Gastroesophageal sphincter (tissue), 4 donors: Measurements from ENCODE around the gene SULT1A3. TPM values are rescaled to one million over a fixed set of nuclear protein-coding genes. Genes with fewer than 3 reads are reported as not detected.
"Not testable (repeated sequence)": the region's sequence is repeated elsewhere in the genome, so short reads cannot be mapped to it uniquely, and the experiment has no call there.

Source experiments
- ATAC-seq: fragments of 150-250 bp; one replicate; pipeline ENCODE4 v1.9.1; 2016; ENCODE audit warnings: mild to moderate bottlenecking, moderate library complexity
- H3K27ac ChIP-seq, 4 donors: fragments of 200-600 bp; sonication (generic) in 3 of 4; 1 replicate in 3 of 4; 2 replicates in 1 of 4; pipeline ENCODE4 v1.5.1; 2016 to 2019
- H3K27me3 ChIP-seq: fragments of 200-600 bp; sonication (generic); one replicate; pipeline ENCODE4 v1.5.1; 2019
- H3K36me3 ChIP-seq, 2 donors: fragments of 200-600 bp; sonication (generic); one replicate each; pipeline ENCODE4 v1.5.1; 2019; ENCODE audit warnings: control low read depth in 1 of 2
- H3K4me1 ChIP-seq, 3 donors: fragments of 200-600 bp; sonication (generic); 1 replicate in 2 of 3; 2 replicates in 1 of 3; pipeline ENCODE4 v1.5.1; 2016 to 2019; ENCODE audit warnings: control low read depth in 2 of 3
- H3K4me3 ChIP-seq, 2 donors: fragments of 200-600 bp; sonication (generic); one replicate each; pipeline ENCODE4 v1.5.1; 2019; ENCODE audit warnings: mild to moderate bottlenecking in 1 of 2, moderate library complexity in 1 of 2
- H3K9me3 ChIP-seq, 3 donors: fragments of 200-600 bp; sonication (generic); one replicate each; pipeline ENCODE4 v1.5.1; 2017 to 2019; ENCODE audit warnings: control low read depth in 2 of 3
- WGBS, 2 donors: methylation state at CpG; one replicate each; pipeline ENCODE4 v1.1.5; 2018; ENCODE audit warnings: low coverage in 1 of 2; 5-methylcytosine and 5-hydroxymethylcytosine counted together
- small RNA-seq, 4 donors: library from RNA; depleted of rRNA; stranded (forward); fragments of <200 nt; gene quantifications; one replicate each; pipeline ENCODE3, GENCODE V24; 2016
- total RNA-seq, 4 donors: library from RNA; depleted of rRNA; stranded (reverse); fragments of >200 nt; gene quantifications; one replicate each; pipeline ENCODE4 v1.1.0, GENCODE V29; 2016

Gene SULT1A3
- total RNA-seq, 4 donors from 2014 or later, result 5.1 to 10.4 (median 8.8) TPM; not detected in 1

DNA sequence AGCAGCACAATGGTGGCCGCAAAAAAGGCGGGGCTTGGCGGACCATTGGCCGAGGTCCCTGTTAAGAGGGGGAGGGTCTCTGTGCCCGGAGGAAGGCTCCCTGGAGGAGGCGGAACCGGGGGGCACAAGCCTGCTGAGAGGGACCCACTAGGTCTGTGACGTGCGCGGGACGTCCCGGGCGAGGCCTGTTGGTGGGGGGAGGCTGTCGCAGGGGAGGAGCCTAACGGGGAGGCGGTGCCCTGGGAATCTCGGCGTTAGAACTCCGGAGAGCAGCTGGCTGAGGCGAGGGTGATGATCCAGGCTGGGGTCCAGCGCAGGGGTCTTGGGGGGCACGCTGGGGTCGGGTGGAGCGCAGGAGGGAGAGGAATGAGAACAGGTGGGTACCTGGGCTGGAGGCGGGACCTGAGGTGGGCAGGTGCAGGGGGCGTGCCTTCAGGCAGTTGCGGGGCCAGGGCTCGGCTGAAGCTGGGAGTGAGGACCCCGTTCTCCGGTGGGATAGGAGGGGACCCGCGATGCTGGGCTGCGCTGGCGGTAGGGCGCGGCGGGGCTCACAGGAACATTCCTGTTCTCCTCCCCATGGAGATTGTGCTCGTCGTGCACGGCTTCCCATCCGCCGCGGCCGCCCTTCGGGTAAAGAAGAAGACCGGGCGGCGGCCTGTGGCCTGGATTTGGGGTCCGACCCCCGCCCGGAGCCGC is 6.6 kb downstream of the SULT1A3 start:
- not testable (repeated sequence) for H3K4me1 ChIP-seq, H3K36me3 ChIP-seq, H3K9me3 ChIP-seq, H3K27me3 ChIP-seq
- ATAC-seq, result peak; percentile 75
- WGBS, 2 donors, result no CpG with 5 or more reads among the region's 52 CpGs
- Histone ChIP-seq H3K27ac (peak overlapping the region in 1 of 4 donors; percentile 61), H3K4me3 (peak overlapping the region; percentile 33 to 49)

DNA sequence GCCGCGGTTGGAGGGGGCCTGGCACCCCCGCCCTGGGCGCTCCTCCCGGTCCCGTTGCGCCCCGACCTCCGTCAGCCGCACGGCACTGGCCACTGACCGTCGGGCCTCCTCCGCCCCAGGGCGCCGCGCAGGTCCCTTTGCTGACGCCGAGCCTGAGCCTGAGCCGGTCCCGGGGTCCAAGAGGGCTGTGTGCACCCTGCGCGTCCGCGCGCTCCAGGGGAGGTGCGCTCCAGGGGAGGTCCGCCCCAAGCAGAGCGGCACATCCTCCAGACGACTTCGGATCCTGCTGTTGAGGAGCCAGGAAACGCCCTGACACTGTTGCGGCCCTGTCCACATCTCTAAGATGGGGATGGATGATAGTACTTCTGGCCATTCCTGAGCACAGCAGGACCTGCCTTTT is 7.2 kb downstream of the SULT1A3 start:
- peak overlapping the region in 1 of 4 donors; percentile 61 for H3K27ac ChIP-seq
- H3K27me3 ChIP-seq, H3K36me3 ChIP-seq, H3K4me1 ChIP-seq, H3K9me3 ChIP-seq: not testable (repeated sequence)
- peak overlapping the region; percentile 33 to 49 for H3K4me3 ChIP-seq
- no CpG with 5 or more reads among the region's 33 CpGs for WGBS, 2 donors
- ATAC-seq, result peak; percentile 32

DNA sequence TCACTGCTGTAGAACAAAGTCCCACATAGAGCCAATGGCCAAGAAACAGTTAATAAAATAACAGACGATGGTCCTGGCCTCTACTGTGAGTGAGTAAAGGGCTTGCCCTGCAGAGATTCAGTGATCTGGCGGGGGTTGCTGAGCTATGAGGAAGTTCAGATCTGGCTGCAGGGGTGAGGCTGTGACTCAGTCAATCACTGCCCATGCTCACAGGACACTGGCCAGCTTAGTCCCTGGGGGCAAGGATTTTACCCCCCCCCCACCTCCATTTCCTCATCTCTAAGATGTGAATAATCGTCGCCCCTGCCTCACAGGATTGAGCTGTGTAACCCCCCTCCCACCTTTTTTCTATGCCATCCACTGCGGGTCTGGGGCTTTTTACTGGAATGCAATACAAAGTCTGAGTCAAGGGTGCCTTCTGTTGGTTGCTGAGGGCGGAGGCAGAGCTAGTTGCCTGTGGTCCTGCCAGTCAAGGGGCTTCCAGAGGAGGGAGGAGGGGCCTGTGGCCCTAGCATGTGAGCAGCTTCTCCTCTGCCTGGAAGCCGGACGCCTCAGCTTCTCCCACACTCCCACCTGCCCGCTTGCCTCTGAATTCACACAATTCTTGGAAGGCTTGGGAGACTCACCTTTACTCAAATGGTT is 8.1 kb downstream of the SULT1A3 start:
- not testable (repeated sequence) for H3K9me3 ChIP-seq, ATAC-seq, H3K36me3 ChIP-seq, H3K27me3 ChIP-seq, H3K27ac ChIP-seq, H3K4me3 ChIP-seq, H3K4me1 ChIP-seq
- no CpG with 5 or more reads among the region's 9 CpGs for WGBS, 2 donors

DNA sequence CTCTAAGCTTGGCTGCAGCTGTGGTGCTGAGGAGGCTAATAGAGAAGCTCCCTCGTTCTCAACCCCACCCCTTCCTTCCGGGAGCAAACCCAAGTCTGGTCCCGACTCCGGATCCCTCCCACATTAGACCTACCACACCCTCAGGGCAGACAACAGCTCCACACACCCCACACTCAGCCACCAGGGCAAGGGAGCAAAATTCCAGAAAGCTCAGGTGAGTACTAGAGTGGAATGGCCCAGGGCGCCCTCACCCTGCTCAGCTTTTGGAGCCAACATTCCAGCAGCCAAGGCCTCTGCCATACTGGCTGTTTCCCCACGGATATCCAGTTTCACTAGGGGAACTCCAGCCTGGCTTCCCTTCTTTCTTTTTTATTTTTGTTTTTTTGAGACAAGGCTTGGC is 10.0 kb downstream of the SULT1A3 start:
- H3K36me3 ChIP-seq, H3K4me1 ChIP-seq, H3K27me3 ChIP-seq, H3K4me3 ChIP-seq, H3K27ac ChIP-seq, H3K9me3 ChIP-seq: not testable (repeated sequence)
- peak; percentile 57 for ATAC-seq
- WGBS, 2 donors, result no CpG with 5 or more reads among the region's 6 CpGs

DNA sequence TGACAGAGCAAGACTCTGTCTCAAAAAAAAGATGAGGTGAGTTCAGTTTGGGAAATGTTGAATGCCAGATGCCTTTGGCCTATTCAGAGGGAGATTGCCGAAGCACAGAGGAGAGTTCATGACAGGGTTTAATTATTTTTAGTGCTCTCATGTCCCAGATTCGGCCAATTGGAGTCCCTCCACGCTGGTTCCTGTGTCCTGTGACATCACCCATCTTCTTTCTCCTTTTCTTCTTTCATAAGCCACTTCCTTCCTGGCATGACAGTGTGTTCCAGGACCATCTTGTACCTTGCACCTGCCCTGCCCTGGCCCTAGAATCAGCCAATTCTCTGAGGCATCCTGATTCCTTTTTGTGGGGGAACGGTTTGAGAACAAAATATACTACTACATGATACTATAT is 12.4 kb downstream of the SULT1A3 start:
- H3K36me3 ChIP-seq, H3K4me3 ChIP-seq, H3K27ac ChIP-seq, ATAC-seq, H3K4me1 ChIP-seq, H3K9me3 ChIP-seq, H3K27me3 ChIP-seq: not testable (repeated sequence)
- WGBS, 2 donors, result no CpG with 5 or more reads among the region's 4 CpGs

DNA sequence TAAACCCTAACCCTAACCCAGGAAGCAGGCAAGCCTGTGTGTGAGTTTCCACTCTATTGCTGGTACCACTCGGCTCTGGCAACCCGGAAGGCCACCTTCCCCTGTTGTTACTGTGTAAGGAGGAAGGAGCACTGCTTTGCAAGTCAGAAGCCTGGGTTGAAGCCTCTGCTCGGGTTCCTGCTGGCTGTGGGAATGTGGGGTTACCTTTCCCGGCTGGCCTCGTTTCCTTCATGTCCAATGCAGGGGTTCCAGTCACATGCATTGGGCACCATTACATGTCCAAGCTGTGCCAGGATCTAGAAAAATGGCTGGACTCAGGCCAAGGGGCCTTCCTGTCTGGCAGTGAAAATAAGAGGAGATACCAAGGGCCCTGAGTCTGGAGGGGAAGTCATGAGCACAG is 18.0 kb downstream of the SULT1A3 start:
- not testable (repeated sequence) for H3K9me3 ChIP-seq

DNA sequence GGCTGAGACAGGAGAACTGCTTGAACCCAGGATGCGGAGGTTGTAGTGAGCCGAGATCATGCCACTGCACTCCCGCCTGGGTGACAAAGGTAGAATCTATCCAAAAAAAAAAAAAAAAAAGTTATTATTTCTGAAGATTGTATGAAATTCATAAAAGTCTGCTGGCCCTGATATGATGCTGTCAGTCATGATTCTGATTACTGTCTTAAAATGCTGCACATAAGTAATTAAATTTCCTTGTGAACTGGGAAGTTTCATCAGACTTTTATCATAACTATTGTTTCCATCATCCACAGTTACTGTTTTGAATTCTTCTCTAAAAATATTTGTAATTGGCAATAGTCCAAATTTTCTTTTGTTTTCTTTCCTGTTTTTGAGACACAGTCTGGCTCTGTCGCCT is 49.3 kb downstream of the SULT1A3 start, which contains the start of gene NPIPB13:
TSS of gene NPIPB13 (minus strand) at position 101 of the 400 bp plus-strand sequence. CDS start 2,906 bp downstream, outside the sequence.
- not testable (repeated sequence) for H3K27ac ChIP-seq, H3K27me3 ChIP-seq, H3K4me1 ChIP-seq, H3K36me3 ChIP-seq, H3K9me3 ChIP-seq, H3K4me3 ChIP-seq, ATAC-seq
- WGBS, 2 donors, result no CpG with 5 or more reads among the region's 4 CpGs

More for the DNA sequence above, 18.0 kb downstream of the SULT1A3 start:
- no CpG with 5 or more reads among the region's 5 CpGs for WGBS, 2 donors
- not testable (repeated sequence) for H3K27me3 ChIP-seq, H3K4me1 ChIP-seq, H3K36me3 ChIP-seq, H3K4me3 ChIP-seq, H3K27ac ChIP-seq, ATAC-seq

Small RNAs within 50 kb of the gene (small RNA-seq; reads per million reads assigned to genes)
- 0 reads per million in 4 donors for gene AC106782.4

Other genes starting within 250 kb of the SULT1A3 start
- gene TMEM219, start 237.2 kb upstream of the SULT1A3 start, total RNA-seq, result 100 to 1,000 TPM in 2 of 4 donors, 10 to 100 TPM in 2; 89.1 to 131 (median 100) TPM
- 10 to 100 TPM; 38.4 to 62.1 (median 46.5) TPM for gene TAOK2, start 225.4 kb upstream of the SULT1A3 start, total RNA-seq
- gene HIRIP3, start 203.6 kb upstream of the SULT1A3 start, total RNA-seq, result 10 to 100 TPM; 25.6 to 31.4 (median 28.2) TPM
- 10 to 100 TPM; 40.9 to 82.2 (median 74.4) TPM for gene INO80E, start 203.0 kb upstream of the SULT1A3 start, total RNA-seq
- under 1 TPM in 3 of 4 donors, not detected in 1; 0.77 to 0.81 (median 0.78) TPM for gene DOC2A, start 188.2 kb upstream of the SULT1A3 start, total RNA-seq
- gene C16orf92, start 176.1 kb upstream of the SULT1A3 start, total RNA-seq, result not detected
- not detected for gene TLCD3B, start 168.0 kb upstream of the SULT1A3 start, total RNA-seq
- gene ALDOA, start 133.5 kb upstream of the SULT1A3 start, total RNA-seq, result 1,000 to 10,000 TPM; 1,018 to 1,914 (median 1,258) TPM
- 10 to 100 TPM; 41.2 to 58.5 (median 48.6) TPM for gene PPP4C, start 123.3 kb upstream of the SULT1A3 start, total RNA-seq
- gene TBX6, start 107.3 kb upstream of the SULT1A3 start, total RNA-seq, result under 1 TPM; 0.40 to 0.84 (median 0.45) TPM
- gene YPEL3, start 103.0 kb upstream of the SULT1A3 start, total RNA-seq, result 100 to 1,000 TPM in 1 of 4 donors, 10 to 100 TPM in 3; 76.9 to 105 (median 80.2) TPM
- gene GDPD3, start 85.7 kb upstream of the SULT1A3 start, total RNA-seq, result 1 to 10 TPM; 1.1 to 3.1 (median 1.9) TPM
- 10 to 100 TPM; 39.2 to 61.4 (median 48.4) TPM for gene MAPK3, start 76.0 kb upstream of the SULT1A3 start, total RNA-seq
- 10 to 100 TPM in 3 of 4 donors, 1 to 10 TPM in 1; 8.6 to 32.0 (median 13.1) TPM for gene CORO1A, start 15.7 kb upstream of the SULT1A3 start, total RNA-seq
- gene BOLA2B, start 5.6 kb upstream of the SULT1A3 start, total RNA-seq, result 10 to 100 TPM; 72.7 to 98.8 (median 88.4) TPM
- gene SLX1A, start 5.4 kb upstream of the SULT1A3 start, total RNA-seq, result 10 to 100 TPM in 2 of 4 donors, 1 to 10 TPM in 2; 7.8 to 21.2 (median 13.5) TPM
- 1 to 10 TPM in 2 of 4 donors, under 1 TPM in 2; 0.32 to 7.0 (median 2.5) TPM for gene NPIPB13, start 49.2 kb downstream of the SULT1A3 start, total RNA-seq
- gene CD2BP2, start 156.1 kb downstream of the SULT1A3 start, total RNA-seq, result 10 to 100 TPM; 43.1 to 68.1 (median 54.3) TPM
- gene TBC1D10B, start 171.2 kb downstream of the SULT1A3 start, total RNA-seq, result 10 to 100 TPM; 17.1 to 40.9 (median 20.4) TPM
- gene MYL11, start 175.5 kb downstream of the SULT1A3 start, total RNA-seq, result not detected
- 1 to 10 TPM in 2 of 4 donors, under 1 TPM in 2; 0.59 to 2.2 (median 1.2) TPM for gene SEPTIN1, start 183.3 kb downstream of the SULT1A3 start, total RNA-seq
- 10 to 100 TPM in 3 of 4 donors, 1 to 10 TPM in 1; 7.9 to 17.5 (median 12.2) TPM for gene ZNF48, start 196.2 kb downstream of the SULT1A3 start, total RNA-seq
- gene ZNF771, start 208.4 kb downstream of the SULT1A3 start, total RNA-seq, result 10 to 100 TPM; 17.6 to 29.3 (median 19.5) TPM
- 10 to 100 TPM; 10.9 to 17.4 (median 13.8) TPM for gene DCTPP1, start 230.8 kb downstream of the SULT1A3 start, total RNA-seq
- gene SEPHS2, start 246.6 kb downstream of the SULT1A3 start, total RNA-seq, result 10 to 100 TPM; 21.6 to 36.1 (median 25.2) TPM